ENCODE results near the gene CD300H.

- TF ChIP-seq POLR2AphosphoS5 (IDR thresholded peaks at IDR 0.05; ENCODE audit: low read depth, low read length) = no peak
- no peak for TF ChIP-seq REST (IDR thresholded peaks at IDR 0.05; ENCODE audit: insufficient read depth in 1 of 2, low read depth in 2 of 2, low read length in 1 of 2)
- no peak for TF ChIP-seq CTCF (IDR thresholded peaks at IDR 0.05)
- no peak for TF ChIP-seq SIN3A (IDR thresholded peaks at IDR 0.05; ENCODE audit: borderline replicate concordance, insufficient read depth, low read depth, low read length)
- no peak for TF ChIP-seq TCF7L2 (IDR thresholded peaks at IDR 0.05; ENCODE audit: low read depth, low read length)
Measured at GRCh38 chr17:74607221-74607620, 39.9 kb upstream of the CD300H start.
